Measurements from ENCODE around the gene MYH11. TPM values are rescaled to one million over a fixed set of nuclear protein-coding genes. Genes with fewer than 3 reads are reported as not detected.

Gene MYH11
- total RNA-seq, 1 donor from 2014 or later, result 694 TPM

- intact Hi-C loops (cut with DNase I), result no loop called here
- no peak for TF ChIP-seq CTCF (IDR thresholded peaks at IDR 0.05)
- DNase-seq (ENCODE audit: low spot score in 2 of 2), result no peak
- no peaks in the 10 kb centered on the region for H3K27me3 ChIP-seq
- H3K27ac ChIP-seq, result peak overlapping the region; percentile 9 to 58
- no peak overlapping the region for H3K4me3 ChIP-seq
- peaks cover 0 to 8% of the 10 kb centered on the region in 2 donors for H3K4me1 ChIP-seq
- H3K9me3 ChIP-seq, result no peaks in the 10 kb centered on the region
- peaks cover 93 to 95% of the 10 kb centered on the region in 2 donors for H3K36me3 ChIP-seq
Measured at GRCh38 chr16:15780805-15781204, 76.0 kb downstream of the MYH11 start.

GRCh38 chr16:15779664-15780351 is 77.0 kb downstream of the MYH11 start:
- Histone ChIP-seq H3K27ac (peak overlapping the region; percentile 52 to 66), H3K4me1 (peaks cover 0 to 18% of the 10 kb centered on the region in 2 donors), H3K36me3 (peaks cover 94% of the 10 kb centered on the region in 2 donors), H3K27me3 (no peaks in the 10 kb centered on the region), H3K4me3 (no peak overlapping the region), H3K9me3 (no peaks in the 10 kb centered on the region)
- intact Hi-C loops (cut with DNase I), result loop anchor here (5.0 kb wide), 1 partner anchor 42 kb away; no protein-coding TSS in a partner anchor
- no peak for TF ChIP-seq CTCF (IDR thresholded peaks at IDR 0.05)
- DNase-seq (ENCODE audit: low spot score in 2 of 2), result no peak

DNA sequence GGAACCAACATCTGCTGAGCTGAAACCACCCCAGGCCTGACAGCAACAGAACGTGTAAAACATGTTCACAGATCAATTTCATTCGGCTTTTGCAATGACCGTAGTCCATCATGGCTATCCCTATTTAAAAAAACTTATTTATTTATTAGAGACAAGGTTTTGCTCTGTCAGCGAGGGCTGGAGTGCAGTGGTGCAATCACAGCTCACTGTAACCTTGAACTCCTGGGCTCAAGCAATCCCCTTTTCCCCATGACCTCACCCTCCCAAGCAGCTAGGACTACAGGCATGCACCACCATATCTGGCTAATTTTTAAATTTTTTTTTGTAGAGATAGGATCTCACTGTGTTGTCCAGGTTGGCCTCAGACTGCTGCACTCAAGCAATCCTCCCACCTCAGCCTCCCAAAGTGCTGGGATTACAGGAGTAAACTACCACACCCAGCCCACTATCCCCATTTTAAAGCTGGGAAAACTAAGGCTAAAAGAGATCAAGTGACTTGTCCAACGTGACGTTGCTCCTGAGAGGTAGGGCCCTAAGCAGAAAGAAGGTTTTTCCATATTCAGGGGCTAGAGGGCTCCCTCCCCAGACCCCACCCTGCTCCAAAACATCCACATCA is 77.7 kb downstream of the MYH11 start:
- Histone ChIP-seq H3K4me1 (peaks cover 0 to 25% of the 10 kb centered on the region in 2 donors), H3K27me3 (no peaks in the 10 kb centered on the region), H3K27ac (peak overlapping the region; percentile 52 to 66), H3K9me3 (no peaks in the 10 kb centered on the region), H3K36me3 (peaks cover 87 to 93% of the 10 kb centered on the region in 2 donors), H3K4me3 (no peak overlapping the region)
- no peak for DNase-seq (ENCODE audit: low spot score in 2 of 2)
- intact Hi-C loops (cut with DNase I), result loop anchor here (5.0 kb wide), 1 partner anchor 43 kb away; no protein-coding TSS in a partner anchor
- TF ChIP-seq CTCF (IDR thresholded peaks at IDR 0.05), result no peak

DNA sequence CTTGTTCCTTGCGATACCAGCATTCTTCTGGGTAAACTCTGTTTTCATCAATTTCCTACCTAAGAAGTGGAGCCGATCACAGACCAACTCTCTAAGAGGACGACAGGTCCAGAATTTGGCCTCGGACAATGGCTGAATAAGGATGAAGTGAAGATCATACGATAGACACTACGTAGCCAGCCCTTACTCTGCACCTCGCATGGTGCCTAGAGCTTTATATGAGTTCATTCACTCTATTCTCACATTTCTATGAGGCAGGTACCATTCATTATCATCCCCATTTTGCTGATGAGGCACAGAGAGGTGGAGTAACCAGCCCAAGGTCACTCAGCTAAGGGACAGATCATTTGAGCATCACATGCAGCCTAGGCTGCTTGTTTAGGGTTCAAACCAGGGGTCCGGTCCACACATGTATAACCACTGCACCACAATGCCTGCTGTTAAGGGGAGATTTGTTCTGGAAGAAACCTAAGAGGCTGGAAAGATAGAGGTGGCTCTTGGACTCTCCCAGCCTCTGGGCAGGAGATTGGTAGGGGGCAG is 78.6 kb downstream of the MYH11 start:
- intact Hi-C loops (cut with DNase I), result loop anchor here (5.0 kb wide), 1 partner anchor 44 kb away; no protein-coding TSS in a partner anchor
- no peaks in the 10 kb centered on the region for H3K9me3 ChIP-seq
- H3K4me3 ChIP-seq, result no peak overlapping the region
- H3K36me3 ChIP-seq, result peaks cover 78 to 92% of the 10 kb centered on the region in 2 donors
- peaks cover 3 to 29% of the 10 kb centered on the region in 2 donors for H3K4me1 ChIP-seq
- DNase-seq (ENCODE audit: low spot score in 2 of 2), result no peak
- peak overlapping the region; percentile 52 to 54 for H3K27ac ChIP-seq
- no peaks in the 10 kb centered on the region for H3K27me3 ChIP-seq
- TF ChIP-seq CTCF (IDR thresholded peaks at IDR 0.05), result no peak

DNA sequence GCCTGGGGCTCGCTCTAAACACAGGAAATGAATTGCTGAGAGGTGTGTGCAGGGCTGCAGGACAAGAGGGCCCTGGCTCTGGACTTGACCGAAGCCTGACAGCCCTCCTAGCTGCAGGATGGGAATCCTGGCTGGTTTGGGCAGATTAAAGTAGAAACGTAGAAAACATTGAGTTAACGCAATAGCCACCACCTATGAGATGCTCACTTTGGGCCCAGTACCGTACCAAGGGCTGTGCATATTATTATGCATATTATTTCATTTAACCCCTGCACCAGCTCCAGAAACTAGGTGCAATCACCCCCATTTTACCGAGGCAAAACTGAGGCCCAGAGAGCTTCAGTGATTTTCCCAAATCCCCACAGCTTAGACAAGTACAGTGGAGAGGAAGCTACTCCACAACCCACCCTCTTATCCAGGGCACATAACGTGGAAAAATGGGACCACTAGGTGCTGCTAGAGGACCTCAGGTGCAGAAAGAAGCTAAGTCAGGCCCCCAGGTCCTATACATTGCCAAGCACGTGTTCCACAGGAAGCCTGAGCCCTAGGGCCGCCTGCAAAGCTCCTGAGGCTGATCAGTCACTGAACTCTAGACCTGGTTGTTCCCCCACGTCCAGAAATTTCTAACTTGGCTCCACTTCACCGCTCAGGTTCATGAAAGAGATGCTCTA is 79.2 kb downstream of the MYH11 start:
- Histone ChIP-seq H3K4me1 (peaks cover 5 to 33% of the 10 kb centered on the region in 2 donors), H3K4me3 (no peak overlapping the region), H3K36me3 (peaks cover 72 to 87% of the 10 kb centered on the region in 2 donors), H3K9me3 (no peaks in the 10 kb centered on the region), H3K27ac (peak overlapping the region; percentile 52 to 54), H3K27me3 (no peaks in the 10 kb centered on the region)
- no peak for DNase-seq (ENCODE audit: low spot score in 2 of 2)
- intact Hi-C loops (cut with DNase I), result loop anchor here (5.0 kb wide), 1 partner anchor 45 kb away; no protein-coding TSS in a partner anchor
- TF ChIP-seq CTCF (IDR thresholded peaks at IDR 0.05), result peak in 1 of 3 experiments; percentile 13
